GM18511 (cell line): Measurements from ENCODE around the gene LAYN.

ENCODE experiments used
- ATAC-seq: cut with Tn5 transposase; IDR thresholded peaks from one replicate; pipeline ENCODE4 v1.9.1; 2021; ENCODE audit warnings: mild to moderate bottlenecking, moderate library complexity; ENCODE audit not compliant: unreplicated experiment

The LAYN gene

GRCh38 chr11:111591187-111591960 is 50.9 kb downstream of the LAYN start:
- no peak for ATAC-seq

DNA sequence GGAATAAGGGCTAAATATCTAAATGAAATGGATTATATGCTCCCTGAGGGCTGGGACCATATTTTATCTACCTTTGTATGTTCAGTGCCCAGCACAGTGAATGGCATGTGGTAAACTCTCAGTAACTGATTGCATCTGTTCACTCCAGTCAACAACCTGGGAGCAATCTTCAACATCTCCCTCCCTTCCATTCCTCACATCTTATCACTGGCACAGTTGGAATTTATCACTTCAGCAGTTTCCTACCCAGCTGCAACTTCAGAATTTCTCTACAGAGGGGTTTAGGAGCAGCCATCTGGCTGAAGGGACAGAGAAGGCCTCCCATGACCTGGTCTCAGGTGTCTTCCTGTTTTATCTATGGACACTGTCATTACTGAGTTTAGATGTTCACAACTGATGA is 52.0 kb downstream of the LAYN start:
- ATAC-seq, result no peak

DNA sequence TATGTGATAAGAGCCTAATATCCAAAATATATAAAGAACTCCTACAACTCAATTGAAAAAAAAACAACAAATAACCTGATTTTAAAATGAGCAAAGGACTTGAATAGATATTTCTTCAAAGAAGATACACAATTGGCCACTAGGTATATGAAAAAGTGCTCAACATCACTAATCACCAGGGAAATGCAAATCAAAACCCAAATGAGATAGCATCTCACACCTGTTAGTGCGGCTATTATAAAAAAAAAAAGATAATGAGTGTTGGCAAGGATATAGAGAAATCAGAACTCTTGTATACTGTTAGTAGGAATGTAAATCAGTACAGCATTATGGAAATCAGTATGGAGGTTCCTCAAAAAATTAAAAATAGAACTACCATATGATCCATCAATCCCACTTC is 55.8 kb downstream of the LAYN start:
- no peak for ATAC-seq

GRCh38 chr11:111598148-111598547 is 57.6 kb downstream of the LAYN start:
- ATAC-seq, result no peak

DNA sequence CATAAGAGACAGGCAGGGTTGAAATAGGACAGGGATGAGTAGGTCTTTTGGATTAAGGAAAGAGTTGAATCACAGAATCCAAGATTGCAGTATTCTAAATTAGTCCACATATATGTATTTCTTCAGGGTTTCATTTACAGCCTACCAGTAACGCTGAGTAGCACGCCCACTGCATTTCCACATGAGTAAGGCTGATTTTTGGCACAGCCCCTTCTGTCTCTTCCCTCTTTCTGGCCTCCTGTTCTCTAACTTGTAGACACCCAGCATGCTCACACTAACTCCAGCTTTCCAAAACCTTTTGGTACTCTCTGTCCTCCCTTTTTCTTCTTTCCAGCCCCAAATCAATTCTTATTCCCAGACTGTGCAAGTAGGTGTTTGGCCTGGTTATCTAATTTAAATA is 58.0 kb downstream of the LAYN start:
- no peak for ATAC-seq

DNA sequence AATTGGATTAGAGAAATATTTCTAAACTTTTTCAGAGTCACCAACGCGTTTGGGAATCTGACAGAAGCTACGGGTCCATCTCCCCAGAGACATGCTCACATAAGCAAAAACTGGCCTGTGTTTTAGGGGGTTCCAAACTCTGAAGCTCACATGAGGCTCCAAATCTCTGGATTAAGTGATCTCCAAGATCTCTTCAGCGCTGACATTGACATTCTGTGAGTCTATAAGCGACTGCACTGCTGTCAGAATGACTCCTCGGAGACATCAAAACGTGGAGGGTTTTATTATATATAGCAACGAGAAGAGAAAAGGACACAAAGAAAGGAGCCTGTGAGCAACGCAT is 61.1 kb downstream of the LAYN start:
- ATAC-seq, result no peak

GRCh38 chr11:111601979-111602864 is 61.7 kb downstream of the LAYN start, which contains the start of gene SIK2:
Gene SIK2, plus strand, starts transcription at chr11:111602449. Its CDS starts 115 bp downstream, at chr11:111602564.
- peak; percentile 86 for ATAC-seq

- ATAC-seq, result peak; percentile 0
These were observed 62.5 kb downstream of the LAYN start for GRCh38 chr11:111602865-111603610.

DNA sequence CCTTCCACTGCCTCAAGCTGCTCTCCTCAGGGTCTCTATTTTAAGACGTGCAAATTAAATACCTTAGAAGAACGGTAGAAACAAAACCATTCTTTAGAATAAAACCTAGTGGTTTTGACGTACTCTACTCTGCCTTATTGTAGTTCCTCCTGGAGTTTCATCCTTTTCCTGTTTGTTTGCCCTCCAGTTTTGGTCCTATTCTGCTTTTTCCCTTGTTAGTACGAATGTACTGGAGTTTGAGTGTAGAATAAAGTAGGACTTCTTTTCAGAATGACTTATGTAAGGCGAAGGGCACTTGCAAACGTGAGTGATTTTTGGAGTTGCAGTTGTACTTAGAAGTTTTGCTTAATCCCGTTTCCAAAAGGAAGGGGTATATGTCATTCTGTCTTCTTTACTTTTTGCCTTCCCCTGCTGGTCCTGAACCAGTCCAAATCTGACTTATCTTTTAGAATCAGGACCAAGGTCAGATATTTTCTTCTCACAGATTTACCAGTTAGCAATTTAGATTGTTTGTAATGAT is 63.2 kb downstream of the LAYN start:
- ATAC-seq, result no peak

DNA sequence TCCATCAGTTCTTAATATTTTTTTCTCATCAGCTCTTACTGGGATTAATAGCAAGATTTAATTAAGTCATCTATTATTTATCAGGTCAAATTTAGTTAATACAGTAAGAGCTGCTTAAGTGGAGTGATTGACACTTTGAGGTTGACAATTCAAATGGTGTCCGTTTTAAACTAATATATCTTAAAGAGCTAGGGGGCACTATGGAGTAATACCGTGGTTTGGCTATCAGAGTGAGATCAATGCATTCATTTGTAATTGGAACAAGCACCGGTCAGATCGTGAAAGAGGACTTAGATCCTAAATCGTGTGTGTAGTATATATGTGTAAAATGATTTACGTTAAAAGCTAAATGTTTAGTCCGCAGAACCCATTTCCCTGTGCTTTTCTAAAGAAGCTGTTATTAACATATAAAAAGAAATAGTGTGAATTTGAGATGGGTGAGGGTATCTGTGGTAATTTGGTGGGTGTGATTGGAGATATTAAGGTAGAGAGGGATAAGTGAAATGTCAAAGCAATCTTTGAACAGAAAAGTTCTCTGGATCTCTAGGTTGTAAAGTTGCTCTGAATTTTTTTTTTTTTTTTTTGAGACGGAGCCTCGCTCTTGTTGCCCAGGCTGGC is 64.0 kb downstream of the LAYN start:
- ATAC-seq, result no peak

DNA sequence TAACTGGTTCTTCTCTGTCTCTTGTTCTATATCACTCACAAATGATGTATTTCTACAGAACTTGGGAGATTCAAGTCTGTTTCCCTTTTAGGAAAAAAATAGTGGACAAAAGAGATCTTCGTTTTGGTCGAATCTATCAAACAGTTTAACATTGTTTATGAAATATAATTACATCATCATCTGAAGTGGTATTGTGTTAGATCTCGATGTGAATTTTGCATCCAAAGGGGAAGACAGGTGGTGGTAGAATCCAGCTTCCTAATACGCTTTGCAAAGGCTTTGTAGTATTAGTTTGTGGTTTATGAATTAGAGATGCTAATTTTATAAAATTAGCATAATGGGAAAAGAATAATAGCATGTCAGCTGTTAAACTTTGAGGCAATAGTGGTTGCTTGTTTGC is 65.2 kb downstream of the LAYN start:
- ATAC-seq, result no peak

DNA sequence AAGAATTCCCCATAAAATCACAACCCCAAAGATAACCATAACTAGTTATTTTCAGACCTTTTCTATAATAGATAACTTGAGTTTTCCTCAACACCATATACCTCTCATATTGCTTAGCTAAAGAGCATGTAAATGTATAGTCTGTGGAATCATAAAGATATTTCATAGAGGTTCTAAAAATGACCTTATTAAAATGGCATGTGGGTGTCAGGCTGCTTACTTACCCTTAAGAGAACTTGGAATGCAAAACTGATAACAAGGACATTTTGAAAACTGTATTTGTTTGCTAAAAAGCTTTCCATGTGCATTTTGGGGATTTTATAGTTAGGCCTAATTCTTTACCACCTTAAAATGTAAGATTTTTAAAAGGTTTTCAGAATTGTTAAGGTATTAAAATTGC is 66.5 kb downstream of the LAYN start:
- no peak for ATAC-seq

DNA sequence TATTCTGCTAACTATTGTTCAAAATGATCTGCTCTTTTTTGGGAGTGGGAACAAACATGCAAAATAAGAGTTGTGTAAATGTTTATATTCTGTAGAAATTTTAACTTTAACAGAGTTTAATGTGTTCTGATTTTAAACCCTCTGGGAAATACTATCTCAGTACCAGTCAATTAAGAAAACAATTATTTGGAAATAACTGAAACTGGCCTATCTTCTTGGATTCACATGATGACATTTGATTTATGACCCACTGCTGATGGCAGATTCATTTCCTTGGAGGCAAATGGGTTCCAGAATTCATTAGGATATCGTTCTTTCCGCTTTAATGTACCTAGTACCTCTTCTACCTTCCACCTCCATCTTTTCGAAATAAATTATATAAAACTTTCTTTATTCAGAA is 67.2 kb downstream of the LAYN start:
- no peak for ATAC-seq
